Hepatocyte (in vitro differentiated cells): ENCODE measurements around the gene CLEC16A. TPM values are rescaled to one million over a fixed set of nuclear protein-coding genes. Genes with fewer than 3 reads are reported as not detected.

Experiments
- DNase-seq: peaks from one replicate; pipeline ENCODE4 v3.0.0-alpha.2; 2016; ENCODE audit warnings: low spot score
- H2AFZ ChIP-seq: fragments of 200-600 bp; sonication (generic); 2 replicates; pipeline ENCODE4 v1.6.0; 2016; ENCODE audit warnings: antibody characterized with exemption, mild to moderate bottlenecking
- H3K27ac ChIP-seq: fragments of 200-600 bp; sonication (generic); 2 replicates; pipeline ENCODE4 v1.5.1; 2016; ENCODE audit warnings: mild to moderate bottlenecking
- H3K27me3 ChIP-seq: fragments of 200-600 bp; sonication (generic); 2 replicates; pipeline ENCODE4 v1.6.1; 2016
- H3K36me3 ChIP-seq: fragments of 200-600 bp; sonication (generic); replicated peaks from 2 replicates; pipeline ENCODE4 v1.5.1; 2016; ENCODE audit warnings: low read depth; ENCODE audit not compliant: insufficient read depth
- H3K4me1 ChIP-seq: fragments of 200-600 bp; sonication (generic); 2 replicates; pipeline ENCODE4 v1.5.1; 2016; ENCODE audit warnings: mild to moderate bottlenecking, moderate library complexity; ENCODE audit not compliant: insufficient read depth
- H3K4me2 ChIP-seq: fragments of 200-600 bp; sonication (generic); 2 replicates; pipeline ENCODE4 v1.6.0; 2016
- H3K4me3 ChIP-seq: fragments of 200-600 bp; sonication (generic); 2 replicates; pipeline ENCODE4 v1.5.1; 2016; ENCODE audit warnings: mild to moderate bottlenecking
- H3K79me2 ChIP-seq: fragments of 200-600 bp; sonication (generic); 2 replicates; pipeline ENCODE4 v1.6.0; 2017; ENCODE audit warnings: mild to moderate bottlenecking
- H3K9me2 ChIP-seq: fragments of 200-600 bp; sonication (generic); replicated peaks from 2 replicates; pipeline ENCODE4 v1.6.0; 2017; ENCODE audit warnings: mild to moderate bottlenecking; ENCODE audit not compliant: insufficient read depth
- H3K9me3 ChIP-seq: fragments of 200-600 bp; sonication (generic); 2 replicates; pipeline ENCODE4 v1.5.1; 2016; ENCODE audit warnings: low read depth, mild to moderate bottlenecking
- H4K20me1 ChIP-seq: fragments of 200-600 bp; sonication (generic); 2 replicates; pipeline ENCODE4 v1.6.0; 2016; ENCODE audit warnings: mild to moderate bottlenecking; ENCODE audit not compliant: insufficient read depth, poor library complexity, severe bottlenecking
- EZH2 ChIP-seq: fragments of 200-600 bp; sonication (generic); IDR thresholded peaks from 2 replicates; pipeline ENCODE4 v1.6.1; 2016; ENCODE audit warnings: antibody characterized with exemption, mild to moderate bottlenecking, borderline replicate concordance
- EZH2phosphoT487 ChIP-seq: fragments of 200-600 bp; sonication (generic); IDR thresholded peaks from one replicate; pipeline ENCODE4 v1.6.1; 2018; ENCODE audit warnings: antibody characterized with exemption, mild to moderate bottlenecking, low read depth, moderate library complexity; ENCODE audit not compliant: unreplicated experiment, severe bottlenecking
- WGBS: methylation state at CpG from one replicate; pipeline ENCODE4 v1.1.6; 2016; ENCODE audit warnings: low lambda C conversion rate; ENCODE audit errors: missing lambda C conversion rate; 5-methylcytosine and 5-hydroxymethylcytosine counted together
- polyA plus RNA-seq: library from polyadenylated mRNA; unstranded; fragments of >200 nt; fragmentation: Nextera tagmentation; extraction: Ambion mirVana; gene quantifications from 2 replicates; pipeline ENCODE4 v1.2.1, GENCODE V29; 2016
- total RNA-seq: library from RNA; depleted of rRNA; stranded (reverse); fragments of >200 nt; gene quantifications from 2 replicates; pipeline ENCODE4 v1.2.3, GENCODE V29; 2014
- TF ChIP-seq, protein P1 (sequence below): fragments of 200-600 bp; sonication (generic); IDR thresholded peaks from 2 replicates; pipeline ENCODE4 v1.5.1; 2016; ENCODE audit warnings: antibody characterized with exemption, mild to moderate bottlenecking; ENCODE audit not compliant: poor library complexity

The CLEC16A gene
- total and polyA plus RNA-seq, 2 experiments from 2014 or later, result 22.3 to 22.6 TPM

DNA sequence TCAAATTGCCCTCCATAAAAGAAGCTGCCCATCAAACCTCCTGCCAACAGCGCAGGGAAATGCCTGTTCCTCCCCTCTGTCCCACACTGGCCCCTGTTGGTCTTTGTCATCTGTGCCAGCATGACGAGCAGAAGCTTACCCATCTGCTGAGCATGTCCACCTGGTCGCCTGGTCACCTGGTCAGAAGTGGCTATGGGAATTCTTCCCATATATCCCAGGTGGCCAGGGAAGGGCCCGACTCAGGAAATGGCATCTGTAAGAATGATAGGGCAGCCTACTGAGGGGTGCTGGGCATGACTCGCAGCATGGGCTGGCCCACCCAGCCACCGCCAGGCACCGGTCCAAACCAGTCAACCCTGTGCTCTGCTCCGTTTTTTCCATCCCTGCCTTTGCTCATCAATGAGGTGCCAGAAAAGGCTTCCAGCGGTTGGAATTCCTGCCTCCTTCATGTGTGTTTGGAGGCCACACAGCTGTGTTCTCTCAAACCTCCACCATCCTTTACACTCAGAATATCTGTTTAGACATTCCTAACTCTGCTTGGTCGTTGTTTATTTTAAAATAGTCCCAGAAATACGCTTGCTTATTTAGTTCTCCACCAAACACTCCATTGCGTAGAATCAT is 145.2 kb downstream of the CLEC16A start:
- peak; percentile 77 for DNase-seq
- Histone ChIP-seq H3K4me3 (no peak overlapping the region), H3K4me2 (peak overlapping the region; percentile 3), H4K20me1 (no peaks in the 10 kb centered on the region), H3K9me3 (no peaks in the 10 kb centered on the region), H3K27me3 (no peaks in the 10 kb centered on the region), H3K36me3 (no peaks in the 10 kb centered on the region), H2AFZ (no peak overlapping the region), H3K9me2 (no peaks in the 10 kb centered on the region), H3K4me1 (peaks cover 50% of the 10 kb centered on the region), H3K79me2 (no peaks in the 10 kb centered on the region), H3K27ac (peak overlapping the region; percentile 90)
- TF ChIP-seq EZH2phosphoT487, result no peak
- 58% methylated on average over 12 of the region's 12 CpGs for WGBS

DNA sequence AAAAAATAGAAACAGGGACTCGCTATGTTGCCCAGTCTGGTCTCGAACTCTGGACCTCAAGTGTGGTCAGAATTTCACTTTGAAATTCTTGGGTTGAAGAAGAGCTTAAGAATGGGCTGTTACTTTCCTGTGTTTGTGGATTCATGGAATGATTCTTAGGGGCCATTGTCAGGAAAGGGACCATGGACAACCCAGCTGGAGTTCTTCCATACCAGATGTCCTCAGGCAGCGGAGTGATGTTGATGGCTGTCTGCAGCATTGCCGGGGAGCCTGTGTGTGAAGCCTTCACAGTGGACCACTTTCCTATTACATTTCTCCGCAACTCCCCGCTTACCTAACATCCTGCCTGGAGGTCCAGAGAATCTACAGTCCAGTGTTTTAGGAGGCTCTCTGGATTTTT is 145.9 kb downstream of the CLEC16A start:
- H4K20me1 ChIP-seq, result no peaks in the 10 kb centered on the region
- H3K79me2 ChIP-seq, result no peaks in the 10 kb centered on the region
- H3K27me3 ChIP-seq, result no peaks in the 10 kb centered on the region
- no peak overlapping the region for H2AFZ ChIP-seq
- WGBS, result 67% methylated on average over 6 of the region's 6 CpGs
- peak overlapping the region; percentile 3 for H3K4me2 ChIP-seq
- H3K4me3 ChIP-seq, result no peak overlapping the region
- DNase-seq, result no peak
- H3K9me2 ChIP-seq, result no peaks in the 10 kb centered on the region
- H3K27ac ChIP-seq, result peak overlapping the region; percentile 90
- TF ChIP-seq, protein P1, sequence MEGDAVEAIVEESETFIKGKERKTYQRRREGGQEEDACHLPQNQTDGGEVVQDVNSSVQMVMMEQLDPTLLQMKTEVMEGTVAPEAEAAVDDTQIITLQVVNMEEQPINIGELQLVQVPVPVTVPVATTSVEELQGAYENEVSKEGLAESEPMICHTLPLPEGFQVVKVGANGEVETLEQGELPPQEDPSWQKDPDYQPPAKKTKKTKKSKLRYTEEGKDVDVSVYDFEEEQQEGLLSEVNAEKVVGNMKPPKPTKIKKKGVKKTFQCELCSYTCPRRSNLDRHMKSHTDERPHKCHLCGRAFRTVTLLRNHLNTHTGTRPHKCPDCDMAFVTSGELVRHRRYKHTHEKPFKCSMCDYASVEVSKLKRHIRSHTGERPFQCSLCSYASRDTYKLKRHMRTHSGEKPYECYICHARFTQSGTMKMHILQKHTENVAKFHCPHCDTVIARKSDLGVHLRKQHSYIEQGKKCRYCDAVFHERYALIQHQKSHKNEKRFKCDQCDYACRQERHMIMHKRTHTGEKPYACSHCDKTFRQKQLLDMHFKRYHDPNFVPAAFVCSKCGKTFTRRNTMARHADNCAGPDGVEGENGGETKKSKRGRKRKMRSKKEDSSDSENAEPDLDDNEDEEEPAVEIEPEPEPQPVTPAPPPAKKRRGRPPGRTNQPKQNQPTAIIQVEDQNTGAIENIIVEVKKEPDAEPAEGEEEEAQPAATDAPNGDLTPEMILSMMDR, result no peak
- TF ChIP-seq EZH2phosphoT487, result no peak
- peaks cover 50% of the 10 kb centered on the region for H3K4me1 ChIP-seq
- H3K9me3 ChIP-seq, result no peaks in the 10 kb centered on the region
- no peaks in the 10 kb centered on the region for H3K36me3 ChIP-seq

DNA sequence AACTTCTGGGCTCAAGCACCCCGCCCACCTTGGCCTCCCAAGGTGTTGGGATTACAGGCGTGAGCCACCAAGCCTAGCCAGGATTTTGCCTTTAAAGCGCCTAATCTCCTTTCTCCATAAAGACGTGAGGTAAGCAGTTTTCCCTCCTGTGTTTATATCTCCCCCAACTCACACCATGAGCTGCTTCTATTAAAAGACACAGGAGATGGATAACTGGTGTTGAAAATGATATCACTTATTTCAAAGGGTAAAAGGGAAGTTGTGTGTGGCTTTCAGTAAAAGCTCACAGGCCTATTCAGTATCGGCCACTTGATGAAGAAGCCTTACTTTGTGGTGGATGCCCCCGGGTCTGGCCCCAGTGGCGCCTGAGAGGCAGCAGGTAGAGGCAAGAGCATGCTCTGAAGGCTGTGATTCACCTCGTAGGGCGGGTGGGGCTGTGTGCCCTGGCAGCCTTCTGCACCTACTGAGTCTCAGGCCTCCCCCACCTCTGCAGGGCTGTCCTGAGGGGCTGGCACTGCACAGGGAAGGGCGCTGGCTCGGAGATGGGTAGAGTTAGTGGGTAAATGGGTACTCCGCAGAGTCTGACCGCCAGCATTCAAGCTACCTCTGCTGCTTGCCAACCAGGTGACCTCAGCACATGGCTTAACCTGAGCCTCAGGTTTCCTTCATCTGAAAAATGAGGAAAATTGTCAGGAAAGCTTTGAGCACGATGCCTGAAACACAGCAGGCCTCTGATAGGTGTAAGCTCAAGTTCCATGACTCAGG is 146.8 kb downstream of the CLEC16A start:
- no peak for DNase-seq
- Histone ChIP-seq H3K79me2 (no peaks in the 10 kb centered on the region), H3K4me2 (no peak overlapping the region), H2AFZ (no peak overlapping the region), H3K27me3 (no peaks in the 10 kb centered on the region), H4K20me1 (no peaks in the 10 kb centered on the region), H3K27ac (peak overlapping the region; percentile 90), H3K9me3 (no peaks in the 10 kb centered on the region), H3K4me3 (no peak overlapping the region), H3K9me2 (no peaks in the 10 kb centered on the region), H3K36me3 (no peaks in the 10 kb centered on the region), H3K4me1 (peaks cover 52% of the 10 kb centered on the region)
- WGBS, result 78% methylated on average over 14 of the region's 14 CpGs
- TF ChIP-seq EZH2phosphoT487 (no peak), EZH2 (no peak)
- TF ChIP-seq, protein P1, result no peak

DNA sequence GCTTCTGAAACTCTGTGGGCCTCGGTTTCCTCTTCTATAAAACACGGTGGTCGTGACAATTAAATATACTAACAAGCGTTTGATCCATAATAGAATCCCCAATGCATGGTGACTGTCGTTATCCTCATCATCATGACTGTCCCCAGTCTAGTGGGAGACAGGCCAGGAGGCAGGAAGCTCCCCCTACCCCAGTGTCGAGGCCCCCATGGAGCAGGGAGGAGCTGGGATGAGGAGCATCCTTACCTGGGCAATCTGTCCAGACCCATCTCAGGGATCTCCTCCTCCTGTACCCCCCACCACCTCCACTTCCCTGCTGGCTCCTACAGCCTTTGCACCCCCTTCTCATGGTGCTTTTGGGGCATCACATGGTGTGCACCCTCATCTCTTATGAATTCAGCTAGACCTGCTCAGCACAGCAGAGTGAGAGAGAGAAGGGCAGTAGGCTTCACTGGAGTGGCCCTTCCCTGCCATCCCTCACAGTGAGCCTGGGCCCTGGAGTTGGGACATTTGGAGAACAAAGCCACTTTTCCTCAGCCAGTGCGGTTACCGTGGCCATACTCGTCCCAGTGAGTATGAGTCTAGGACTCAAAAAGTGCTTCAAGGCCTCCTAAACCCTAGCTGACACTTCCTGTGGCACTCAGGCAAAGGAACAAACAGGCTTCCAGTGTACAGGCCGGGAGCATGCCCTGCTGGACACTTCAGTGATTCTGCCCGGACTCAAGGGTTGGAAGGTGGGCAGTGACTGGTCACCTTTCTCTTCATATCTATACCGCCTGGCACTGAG is 148.6 kb downstream of the CLEC16A start:
- no peaks in the 10 kb centered on the region for H3K9me2 ChIP-seq
- H3K9me3 ChIP-seq, result no peaks in the 10 kb centered on the region
- no peaks in the 10 kb centered on the region for H4K20me1 ChIP-seq
- H3K79me2 ChIP-seq, result no peaks in the 10 kb centered on the region
- no peak for TF ChIP-seq EZH2
- H3K27ac ChIP-seq, result peak overlapping the region; percentile 89
- no peak overlapping the region for H3K4me2 ChIP-seq
- H3K4me3 ChIP-seq, result no peak overlapping the region
- H3K36me3 ChIP-seq, result no peaks in the 10 kb centered on the region
- no peaks in the 10 kb centered on the region for H3K27me3 ChIP-seq
- peaks cover 45% of the 10 kb centered on the region for H3K4me1 ChIP-seq
- no peak for DNase-seq
- H2AFZ ChIP-seq, result no peak overlapping the region
- WGBS, result 89% methylated on average over 12 of the region's 12 CpGs
